ENCODE data around the gene TMEM269.

TMEM269 gene

DNA sequence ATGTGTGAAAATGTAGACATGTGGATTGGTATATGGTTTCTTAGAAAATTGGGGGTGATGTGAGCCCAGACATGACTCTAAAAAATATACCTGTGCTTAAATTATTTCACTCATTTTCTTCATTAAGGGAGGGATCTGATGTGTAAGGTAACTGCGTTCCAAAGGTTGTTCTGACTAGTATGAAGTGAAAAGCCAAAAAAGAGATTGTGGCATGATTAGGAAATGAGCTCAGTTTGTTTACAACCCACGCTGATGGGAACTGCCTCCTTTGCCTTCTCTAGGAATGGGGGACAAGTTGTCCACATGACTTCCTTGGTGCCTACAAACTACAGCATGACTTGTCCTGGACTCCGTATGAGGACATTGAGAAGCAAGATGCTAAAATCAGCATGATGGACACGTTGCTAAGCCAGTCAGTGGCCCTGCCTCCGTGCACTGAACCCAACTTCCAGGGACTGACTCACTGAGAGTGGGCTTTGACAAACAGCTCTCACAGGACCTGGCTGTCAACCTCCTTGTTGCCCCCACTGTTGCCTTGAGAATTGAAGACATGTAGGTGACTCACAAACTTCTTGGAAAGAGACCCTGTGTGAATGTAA is 9.8 kb upstream of the TMEM269 start:
- no peak overlapping the region for H3K27ac Mint-ChIP-seq
- TF ChIP-seq, protein P1, sequence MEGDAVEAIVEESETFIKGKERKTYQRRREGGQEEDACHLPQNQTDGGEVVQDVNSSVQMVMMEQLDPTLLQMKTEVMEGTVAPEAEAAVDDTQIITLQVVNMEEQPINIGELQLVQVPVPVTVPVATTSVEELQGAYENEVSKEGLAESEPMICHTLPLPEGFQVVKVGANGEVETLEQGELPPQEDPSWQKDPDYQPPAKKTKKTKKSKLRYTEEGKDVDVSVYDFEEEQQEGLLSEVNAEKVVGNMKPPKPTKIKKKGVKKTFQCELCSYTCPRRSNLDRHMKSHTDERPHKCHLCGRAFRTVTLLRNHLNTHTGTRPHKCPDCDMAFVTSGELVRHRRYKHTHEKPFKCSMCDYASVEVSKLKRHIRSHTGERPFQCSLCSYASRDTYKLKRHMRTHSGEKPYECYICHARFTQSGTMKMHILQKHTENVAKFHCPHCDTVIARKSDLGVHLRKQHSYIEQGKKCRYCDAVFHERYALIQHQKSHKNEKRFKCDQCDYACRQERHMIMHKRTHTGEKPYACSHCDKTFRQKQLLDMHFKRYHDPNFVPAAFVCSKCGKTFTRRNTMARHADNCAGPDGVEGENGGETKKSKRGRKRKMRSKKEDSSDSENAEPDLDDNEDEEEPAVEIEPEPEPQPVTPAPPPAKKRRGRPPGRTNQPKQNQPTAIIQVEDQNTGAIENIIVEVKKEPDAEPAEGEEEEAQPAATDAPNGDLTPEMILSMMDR (IDR thresholded peaks at IDR 0.05) = no peak
- no peak overlapping the region for H3K4me3 Mint-ChIP-seq
- no peaks in the 10 kb centered on the region for H3K9me3 Mint-ChIP-seq
- peaks cover 83% of the 10 kb centered on the region for H3K36me3 Mint-ChIP-seq (ENCODE audit: low read depth)
- no peak for DNase-seq
- peaks cover 12% of the 10 kb centered on the region for H3K4me1 Mint-ChIP-seq
- no peaks in the 10 kb centered on the region for H3K27me3 Mint-ChIP-seq (ENCODE audit: low read depth, poor library complexity)

DNA sequence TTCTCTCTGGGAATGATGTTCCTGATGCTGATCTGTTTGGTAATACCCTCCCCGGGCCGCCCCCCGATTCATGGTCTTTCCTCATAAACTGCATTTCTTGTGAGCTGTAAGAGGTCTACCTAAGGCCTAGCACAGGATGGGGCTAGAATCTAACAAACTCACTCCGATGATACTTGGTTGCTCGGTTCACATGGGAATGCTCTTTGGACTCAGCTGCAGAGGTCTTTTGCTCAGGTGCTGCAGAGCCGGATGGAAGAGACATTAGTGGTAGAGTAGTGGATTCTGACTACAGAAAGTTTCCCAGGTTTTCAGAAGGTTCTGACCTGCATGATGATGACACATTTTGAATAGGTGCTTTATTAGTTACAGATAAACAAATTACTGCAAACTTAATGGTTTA is 8.3 kb upstream of the TMEM269 start:
- Mint-ChIP-seq H3K4me1 (peaks cover 3% of the 10 kb centered on the region), H3K36me3 (ENCODE audit: low read depth) (peaks cover 88% of the 10 kb centered on the region), H3K4me3 (no peak overlapping the region), H3K27me3 (ENCODE audit: low read depth, poor library complexity) (no peaks in the 10 kb centered on the region), H3K9me3 (no peaks in the 10 kb centered on the region), H3K27ac (no peak overlapping the region)
- TF ChIP-seq, protein P1 (IDR thresholded peaks at IDR 0.05) = no peak
- DNase-seq = no peak

DNA sequence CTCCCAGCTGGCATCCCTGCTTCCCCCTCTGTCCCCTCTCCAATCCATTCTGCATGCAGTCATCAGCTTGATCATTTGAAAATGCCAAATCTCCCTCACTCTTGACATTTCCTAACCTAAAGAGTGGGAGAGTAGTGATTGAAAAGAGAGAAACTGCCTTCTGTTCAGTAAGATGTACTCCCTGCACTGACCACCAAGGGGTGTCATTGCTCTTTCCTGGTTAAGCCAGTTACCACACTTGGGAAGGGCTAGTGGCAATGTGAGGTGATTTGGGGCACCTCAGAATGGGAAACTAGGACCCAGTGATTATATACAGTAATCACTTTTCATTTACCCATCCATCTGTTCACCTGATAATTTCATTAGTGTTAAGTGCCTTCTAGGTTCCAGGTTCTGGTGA is 6.9 kb upstream of the TMEM269 start:
- peaks cover 87% of the 10 kb centered on the region for H3K36me3 Mint-ChIP-seq (ENCODE audit: low read depth)

DNA sequence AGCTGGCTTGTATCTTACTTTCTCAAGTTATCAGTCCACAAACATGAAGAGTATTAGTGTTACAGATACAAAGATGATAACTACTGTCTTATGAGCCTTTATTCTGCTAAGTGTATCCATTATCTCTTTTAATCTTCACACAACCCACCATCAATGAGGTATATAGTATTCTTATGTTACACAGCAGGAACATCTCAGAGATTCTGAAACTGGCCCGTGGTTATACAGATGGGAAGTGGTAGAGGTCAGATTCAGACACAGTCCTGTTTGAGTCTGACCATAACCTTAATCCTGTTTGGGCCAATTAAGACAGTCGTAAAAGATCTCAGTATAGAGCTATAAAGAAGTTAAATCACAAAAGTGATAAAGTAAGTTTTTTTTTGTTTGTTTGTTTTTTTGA is 5.1 kb upstream of the TMEM269 start:
- no peaks in the 10 kb centered on the region for H3K9me3 Mint-ChIP-seq
- peaks cover 83% of the 10 kb centered on the region for H3K36me3 Mint-ChIP-seq (ENCODE audit: low read depth)

More for the DNA sequence above, 6.9 kb upstream of the TMEM269 start:
- TF ChIP-seq, protein P1 (IDR thresholded peaks at IDR 0.05) = peak; percentile 70
- H3K27me3 Mint-ChIP-seq (ENCODE audit: low read depth, poor library complexity) = no peaks in the 10 kb centered on the region
- no peak overlapping the region for H3K4me3 Mint-ChIP-seq
- peak; percentile 38 for DNase-seq
- H3K9me3 Mint-ChIP-seq = no peaks in the 10 kb centered on the region
- no peaks in the 10 kb centered on the region for H3K4me1 Mint-ChIP-seq
- H3K27ac Mint-ChIP-seq = no peak overlapping the region

DNA sequence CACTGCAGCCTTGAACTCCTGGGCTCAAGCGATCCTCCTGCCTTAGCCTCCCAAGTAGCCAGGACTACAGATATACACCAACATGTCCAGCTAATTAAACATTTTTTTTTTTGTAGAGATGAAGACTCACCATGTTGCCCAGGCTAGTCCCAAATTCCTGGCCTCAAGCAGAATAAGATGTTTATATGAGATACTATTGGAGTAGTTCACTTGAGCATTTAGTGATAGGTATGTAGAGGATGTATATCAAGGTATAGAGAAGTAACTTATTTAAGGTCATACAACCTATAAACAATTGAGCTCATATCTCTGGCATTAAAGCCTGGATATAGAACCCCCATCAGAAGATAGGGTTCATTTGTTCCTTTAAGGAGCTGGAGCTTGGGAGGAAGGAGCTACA is 4.6 kb upstream of the TMEM269 start:
- H3K9me3 Mint-ChIP-seq = no peaks in the 10 kb centered on the region

More for the DNA sequence above, 5.1 kb upstream of the TMEM269 start:
- no peaks in the 10 kb centered on the region for H3K27me3 Mint-ChIP-seq (ENCODE audit: low read depth, poor library complexity)
- no peak overlapping the region for H3K27ac Mint-ChIP-seq
- TF ChIP-seq, protein P1 (IDR thresholded peaks at IDR 0.05) = no peak
- H3K4me1 Mint-ChIP-seq = peaks cover 4% of the 10 kb centered on the region
- no peak for DNase-seq
- H3K4me3 Mint-ChIP-seq = no peak overlapping the region

More for the DNA sequence above, 4.6 kb upstream of the TMEM269 start:
- Mint-ChIP-seq H3K4me1 (peaks cover 4% of the 10 kb centered on the region), H3K36me3 (ENCODE audit: low read depth) (peaks cover 79% of the 10 kb centered on the region), H3K27ac (no peak overlapping the region), H3K27me3 (ENCODE audit: low read depth, poor library complexity) (no peaks in the 10 kb centered on the region), H3K4me3 (no peak overlapping the region)
- no peak for DNase-seq
- TF ChIP-seq, protein P1 (IDR thresholded peaks at IDR 0.05) = no peak

Measured in nephron progenitor cell (in vitro differentiated cells).